Mesothelial cell of epicardium (in vitro differentiated cells): ENCODE data around the gene CA12. TPM values are rescaled to one million over a fixed set of nuclear protein-coding genes. Genes with fewer than 3 reads are reported as not detected.

Experiments used
- DNase-seq, 2 experiments: peaks; one replicate each; pipeline ENCODE4 v3.0.0; 2021; ENCODE audit warnings: low spot score in 2 of 2; ENCODE audit not compliant: unreplicated experiment in 2 of 2
- H3K27ac Mint-ChIP-seq: 2 replicates; pipeline ENCODE4 v1.8.0; 2021; ENCODE audit warnings: mixed read lengths
- H3K27me3 Mint-ChIP-seq: 2 replicates; pipeline ENCODE4 v1.8.0; 2021; ENCODE audit warnings: low read depth, mixed read lengths
- H3K36me3 Mint-ChIP-seq: 2 replicates; pipeline ENCODE4 v1.8.0; 2021; ENCODE audit warnings: mixed read lengths
- H3K4me1 Mint-ChIP-seq: 2 replicates; pipeline ENCODE4 v1.8.0; 2021; ENCODE audit warnings: mixed read lengths
- H3K4me3 Mint-ChIP-seq: 2 replicates; pipeline ENCODE4 v1.8.0; 2021; ENCODE audit warnings: mild to moderate bottlenecking, moderate library complexity, mixed read lengths
- H3K9me3 Mint-ChIP-seq: 2 replicates; pipeline ENCODE4 v1.8.0; 2021; ENCODE audit warnings: mixed read lengths
- CTCF ChIP-seq: fragments of 200-600 bp; sonication (generic); IDR thresholded peaks from one replicate; pipeline ENCODE4 v1.5.0; 2021; ENCODE audit warnings: antibody characterized with exemption; ENCODE audit not compliant: unreplicated experiment
- total RNA-seq: library from RNA; stranded (reverse); gene quantifications from 3 replicates; pipeline ENCODE4 v1.2.1, GENCODE V29; 2021

The CA12 gene
- total RNA-seq, 1 donor from 2014 or later = 1.6 TPM

- H3K27ac Mint-ChIP-seq = no peak overlapping the region
Observed at GRCh38 chr15:63405683-63406390, 24.2 kb upstream of the CA12 start.

GRCh38 chr15:63405159-63405558 lies 23.5 kb upstream of the CA12 start:
- H3K4me3 Mint-ChIP-seq = no peak overlapping the region
- H3K9me3 Mint-ChIP-seq = no peaks in the 10 kb centered on the region
- H3K27me3 Mint-ChIP-seq = peaks cover 2% of the 10 kb centered on the region
- peaks cover 16% of the 10 kb centered on the region for H3K4me1 Mint-ChIP-seq
- no peak for TF ChIP-seq CTCF
- H3K36me3 Mint-ChIP-seq = no peaks in the 10 kb centered on the region
- H3K27ac Mint-ChIP-seq = no peak overlapping the region
- no peak for DNase-seq

More at GRCh38 chr15:63405683-63406390, 24.2 kb upstream of the CA12 start:
- Mint-ChIP-seq H3K36me3 (no peaks in the 10 kb centered on the region), H3K4me3 (no peak overlapping the region), H3K4me1 (peaks cover 16% of the 10 kb centered on the region), H3K27me3 (peaks cover 8% of the 10 kb centered on the region), H3K9me3 (no peaks in the 10 kb centered on the region)
- no peak for TF ChIP-seq CTCF
- DNase-seq = no peak

- Mint-ChIP-seq H3K4me1 (peaks cover 16% of the 10 kb centered on the region), H3K36me3 (no peaks in the 10 kb centered on the region), H3K27me3 (peaks cover 2% of the 10 kb centered on the region), H3K27ac (no peak overlapping the region), H3K9me3 (no peaks in the 10 kb centered on the region), H3K4me3 (no peak overlapping the region)
- DNase-seq = no peak
- no peak for TF ChIP-seq CTCF
Observed at GRCh38 chr15:63403254-63403945, 21.8 kb upstream of the CA12 start.

- Mint-ChIP-seq H3K27me3 (peaks cover 2% of the 10 kb centered on the region), H3K4me1 (peaks cover 13% of the 10 kb centered on the region), H3K4me3 (no peak overlapping the region), H3K9me3 (no peaks in the 10 kb centered on the region), H3K27ac (no peak overlapping the region), H3K36me3 (no peaks in the 10 kb centered on the region)
- no peak for DNase-seq
- peak; percentile 55 for TF ChIP-seq CTCF
Observed at GRCh38 chr15:63402498-63403253, 21.0 kb upstream of the CA12 start.

GRCh38 chr15:63401714-63402497 lies 20.3 kb upstream of the CA12 start:
- peaks cover 2% of the 10 kb centered on the region for H3K27me3 Mint-ChIP-seq
- H3K36me3 Mint-ChIP-seq = no peaks in the 10 kb centered on the region
- TF ChIP-seq CTCF = no peak
- no peak overlapping the region for H3K4me3 Mint-ChIP-seq
- H3K27ac Mint-ChIP-seq = no peak overlapping the region
- DNase-seq = no peak
- H3K4me1 Mint-ChIP-seq = peaks cover 6% of the 10 kb centered on the region
- no peaks in the 10 kb centered on the region for H3K9me3 Mint-ChIP-seq
